Right atrium auricular region (tissue), 2 donors: Measurements from ENCODE around the gene GALNT18. TPM values are rescaled to one million over a fixed set of nuclear protein-coding genes. Genes with fewer than 3 reads are reported as not detected.

Experiments
- DNase-seq: peaks from one replicate; pipeline ENCODE4 v3.0.0-alpha.2; 2019; ENCODE audit warnings: low spot score
- H3K27ac ChIP-seq, 2 donors: fragments of 200-600 bp; sonication (generic); 1 replicate in 1 of 2; 2 replicates in 1 of 2; pipeline ENCODE4 v1.5.1; 2016 to 2019
- H3K27me3 ChIP-seq, 2 donors: fragments of 200-600 bp; sonication (generic); one replicate each; pipeline versions ENCODE4 v1.5.1 to v1.6.0; 2017 to 2019
- H3K36me3 ChIP-seq: fragments of 200-600 bp; sonication (generic); one replicate; pipeline ENCODE4 v1.5.1; 2016
- H3K4me1 ChIP-seq, 2 donors: fragments of 200-600 bp; sonication (generic); one replicate each; pipeline versions ENCODE4 v1.5.1 to v1.6.0; 2017 to 2019
- H3K4me3 ChIP-seq, 2 donors: fragments of 200-600 bp; sonication (generic); 1 replicate in 1 of 2; 2 replicates in 1 of 2; pipeline ENCODE4 v1.5.1; 2017 to 2019; ENCODE audit warnings: mild to moderate bottlenecking in 1 of 2, moderate library complexity in 1 of 2
- H3K9me3 ChIP-seq, 2 donors: fragments of 200-600 bp; sonication (generic); one replicate each; pipeline ENCODE4 v1.5.1; 2019
- total RNA-seq, 2 donors: library from RNA; depleted of rRNA; stranded (reverse); fragments of >200 nt; gene quantifications; one replicate each; pipeline ENCODE4 v1.1.0, GENCODE V29; 2016
- TF ChIP-seq, protein P1 (sequence below), 2 donors: fragments of 200-600 bp; sonication (generic); IDR thresholded peaks; one replicate each; pipeline ENCODE4 v1.5.1; 2019; ENCODE audit warnings: antibody characterized with exemption in 2 of 2

GALNT18 gene
- total RNA-seq, 2 donors from 2014 or later: 22.2 to 26.8 TPM

DNA sequence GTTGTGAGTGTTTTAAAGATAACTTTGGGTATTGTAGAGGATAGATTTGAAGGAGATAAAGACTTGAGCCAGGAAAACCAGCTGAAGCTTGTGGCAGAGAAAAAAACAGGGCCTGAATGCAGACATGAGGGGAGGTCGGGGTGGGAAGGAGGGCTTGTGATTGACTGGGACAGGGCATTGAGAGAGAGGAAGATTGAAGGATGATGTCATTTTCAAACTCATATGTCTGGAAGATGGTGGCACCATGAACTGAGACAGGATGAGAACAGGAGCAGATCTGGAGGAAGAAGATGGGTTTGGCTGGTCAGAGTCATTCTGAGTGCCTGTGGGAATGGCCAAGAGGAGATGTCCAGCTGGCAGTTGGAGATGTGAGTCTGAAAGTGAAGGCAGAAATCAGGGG, 283.5 kb downstream of the GALNT18 start:
- peaks cover 4% of the 10 kb centered on the region for H3K36me3 ChIP-seq
- H3K9me3 ChIP-seq: no peaks in the 10 kb centered on the region
- TF ChIP-seq, protein P1, sequence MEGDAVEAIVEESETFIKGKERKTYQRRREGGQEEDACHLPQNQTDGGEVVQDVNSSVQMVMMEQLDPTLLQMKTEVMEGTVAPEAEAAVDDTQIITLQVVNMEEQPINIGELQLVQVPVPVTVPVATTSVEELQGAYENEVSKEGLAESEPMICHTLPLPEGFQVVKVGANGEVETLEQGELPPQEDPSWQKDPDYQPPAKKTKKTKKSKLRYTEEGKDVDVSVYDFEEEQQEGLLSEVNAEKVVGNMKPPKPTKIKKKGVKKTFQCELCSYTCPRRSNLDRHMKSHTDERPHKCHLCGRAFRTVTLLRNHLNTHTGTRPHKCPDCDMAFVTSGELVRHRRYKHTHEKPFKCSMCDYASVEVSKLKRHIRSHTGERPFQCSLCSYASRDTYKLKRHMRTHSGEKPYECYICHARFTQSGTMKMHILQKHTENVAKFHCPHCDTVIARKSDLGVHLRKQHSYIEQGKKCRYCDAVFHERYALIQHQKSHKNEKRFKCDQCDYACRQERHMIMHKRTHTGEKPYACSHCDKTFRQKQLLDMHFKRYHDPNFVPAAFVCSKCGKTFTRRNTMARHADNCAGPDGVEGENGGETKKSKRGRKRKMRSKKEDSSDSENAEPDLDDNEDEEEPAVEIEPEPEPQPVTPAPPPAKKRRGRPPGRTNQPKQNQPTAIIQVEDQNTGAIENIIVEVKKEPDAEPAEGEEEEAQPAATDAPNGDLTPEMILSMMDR (IDR thresholded peaks at IDR 0.05): no peak

GRCh38 chr11:11336664-11337063, 285.1 kb downstream of the GALNT18 start:
- TF ChIP-seq, protein P1 (IDR thresholded peaks at IDR 0.05): no peak
- Histone ChIP-seq H3K4me3 (no peak overlapping the region), H3K36me3 (peaks cover 4% of the 10 kb centered on the region), H3K27me3 (no peaks in the 10 kb centered on the region), H3K4me1 (no peaks in the 10 kb centered on the region), H3K9me3 (no peaks in the 10 kb centered on the region), H3K27ac (no peak overlapping the region)
- DNase-seq: no peak

More for the DNA sequence above, 283.5 kb downstream of the GALNT18 start:
- no peak for DNase-seq
- no peaks in the 10 kb centered on the region for H3K4me1 ChIP-seq
- H3K27ac ChIP-seq: no peak overlapping the region
- H3K27me3 ChIP-seq: no peaks in the 10 kb centered on the region
- H3K4me3 ChIP-seq: no peak overlapping the region

GRCh38 chr11:11335043-11335442, 286.8 kb downstream of the GALNT18 start:
- no peak overlapping the region for H3K27ac ChIP-seq
- H3K4me3 ChIP-seq: no peak overlapping the region
- H3K9me3 ChIP-seq: no peaks in the 10 kb centered on the region
- no peaks in the 10 kb centered on the region for H3K27me3 ChIP-seq
- TF ChIP-seq, protein P1 (IDR thresholded peaks at IDR 0.05): no peak
- peaks cover 4% of the 10 kb centered on the region for H3K36me3 ChIP-seq
- DNase-seq: no peak
- H3K4me1 ChIP-seq: no peaks in the 10 kb centered on the region

- Histone ChIP-seq H3K4me1 (no peaks in the 10 kb centered on the region), H3K27me3 (no peaks in the 10 kb centered on the region), H3K4me3 (no peak overlapping the region), H3K27ac (no peak overlapping the region), H3K9me3 (no peaks in the 10 kb centered on the region), H3K36me3 (peaks cover 4% of the 10 kb centered on the region)
- no peak for DNase-seq
- TF ChIP-seq, protein P1 (IDR thresholded peaks at IDR 0.05): no peak
Observed at GRCh38 chr11:11334607-11335006, 287.2 kb downstream of the GALNT18 start.

DNA sequence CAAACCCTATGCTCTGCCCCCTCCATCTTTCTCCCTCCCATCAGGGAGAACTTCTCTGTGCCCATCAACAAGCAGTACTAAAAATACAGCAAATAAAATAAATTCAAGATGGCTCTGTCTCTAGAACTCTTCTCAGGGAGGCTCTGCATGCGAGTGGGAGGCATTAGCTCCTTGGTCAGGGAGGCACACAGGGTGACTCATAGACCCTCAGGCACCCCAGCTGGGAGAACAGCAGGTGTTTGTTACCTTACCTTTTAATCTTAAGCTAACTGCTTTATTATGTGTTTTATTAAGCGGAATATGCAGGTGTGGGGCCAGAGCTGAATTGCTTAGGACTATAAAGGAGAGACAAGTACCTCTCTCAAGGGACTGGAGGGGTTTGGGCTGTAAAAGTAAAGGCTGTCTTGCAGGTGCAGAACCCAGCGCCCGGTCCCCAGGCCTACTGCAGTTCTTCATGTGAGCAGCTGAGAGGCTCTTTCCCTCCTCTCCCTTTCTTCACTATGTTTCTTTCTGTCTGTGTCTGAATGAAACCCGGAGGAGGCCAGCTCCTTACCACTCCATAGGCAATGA, 289.6 kb downstream of the GALNT18 start:
- Histone ChIP-seq H3K27me3 (no peaks in the 10 kb centered on the region), H3K4me1 (no peaks in the 10 kb centered on the region), H3K27ac (no peak overlapping the region), H3K36me3 (peaks cover 4% of the 10 kb centered on the region), H3K9me3 (no peaks in the 10 kb centered on the region), H3K4me3 (no peak overlapping the region)
- DNase-seq: no peak
- TF ChIP-seq, protein P1 (IDR thresholded peaks at IDR 0.05): no peak
